GM12872 (cell line): ENCODE data around the gene URI1.

Source experiments
- CTCF ChIP-seq: IDR thresholded peaks from 3 replicates; pipeline ENCODE4 v1.5.1; 2011; ENCODE audit warnings: low read depth, mild to moderate bottlenecking, low read length, moderate library complexity; ENCODE audit not compliant: insufficient read depth

Gene URI1

DNA sequence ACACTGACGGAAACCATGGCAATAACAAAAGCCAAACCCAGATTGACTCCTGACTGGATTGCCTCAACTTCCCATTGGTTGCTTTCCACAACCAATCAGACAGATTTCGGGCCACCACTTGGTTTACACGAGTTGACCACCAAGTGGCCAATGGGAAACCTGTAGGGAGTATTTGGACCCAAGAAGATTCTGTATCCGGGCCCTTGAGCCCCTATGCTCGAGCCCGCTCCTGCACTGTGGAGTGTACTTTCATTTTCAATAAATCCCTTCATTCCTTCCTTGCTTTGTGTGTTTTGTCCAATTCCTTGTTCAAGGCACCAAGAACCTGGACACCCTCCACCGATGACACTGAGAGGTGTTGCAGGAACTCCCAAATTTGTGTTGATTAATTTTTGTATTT lies 24.1 kb upstream of the URI1 start:
- TF ChIP-seq CTCF: no peak

DNA sequence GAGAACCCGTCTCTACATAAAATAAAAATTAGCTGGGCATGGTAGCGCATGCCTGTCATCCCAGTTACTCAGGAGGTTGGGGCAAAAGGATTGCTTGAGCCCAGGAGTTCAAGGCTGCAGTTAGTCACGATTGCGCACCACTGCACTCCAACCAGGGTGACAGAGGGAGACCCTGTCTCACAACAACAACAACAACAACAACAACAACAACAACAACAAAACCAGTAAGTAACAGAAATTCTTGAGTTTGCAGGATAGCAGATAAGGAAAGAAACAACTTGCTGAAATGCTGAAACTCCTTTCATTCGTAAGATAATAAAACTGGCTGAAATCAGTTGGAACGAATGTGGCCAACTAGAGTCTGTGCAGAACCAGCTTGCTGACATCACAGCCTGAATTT lies 23.1 kb upstream of the URI1 start:
- no peak for TF ChIP-seq CTCF

DNA sequence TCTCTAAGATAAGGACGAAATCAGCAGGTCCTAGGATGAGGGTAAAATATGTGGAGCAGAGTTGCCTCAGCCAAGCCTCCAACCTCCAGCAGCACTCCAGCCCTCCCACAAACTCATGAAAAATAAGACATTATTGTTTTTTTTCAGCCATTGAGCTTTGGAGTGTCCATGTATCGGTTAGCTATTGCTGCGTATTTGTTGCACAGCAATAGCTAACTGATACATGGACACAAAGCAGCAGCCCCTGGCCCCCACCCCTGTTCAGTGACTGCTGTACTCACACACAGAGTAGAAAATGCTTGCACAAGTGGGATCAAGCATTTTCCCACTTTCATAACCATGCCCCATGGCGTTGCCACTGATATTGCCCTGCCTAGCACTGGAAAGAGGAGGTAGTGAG lies 19.1 kb upstream of the URI1 start:
- TF ChIP-seq CTCF: no peak

GRCh38 chr19:29923653-29924052 lies 18.4 kb upstream of the URI1 start:
- 0 out of 3 replicates have a peak, but pooled peaks have one; percentile 3 for TF ChIP-seq CTCF

DNA sequence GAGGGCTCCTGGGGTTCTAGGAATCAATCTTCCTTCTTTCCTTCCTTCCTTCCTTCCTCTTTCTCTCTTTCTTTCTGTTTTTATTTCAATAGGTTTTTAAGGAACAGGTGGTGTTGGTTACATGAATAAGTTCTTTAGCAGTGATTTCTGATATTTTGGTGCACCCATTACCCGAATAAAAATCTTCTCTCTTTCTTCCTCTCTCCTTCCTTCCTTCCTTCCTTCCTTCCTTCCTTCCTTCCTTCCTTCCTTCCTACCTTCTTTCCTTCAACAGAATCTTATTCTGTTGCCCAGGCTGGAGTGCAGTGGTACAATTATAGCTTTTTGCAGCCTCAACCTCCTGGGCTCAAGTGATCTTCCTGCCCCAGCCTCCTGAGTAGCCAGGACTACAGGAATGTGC lies 16.0 kb upstream of the URI1 start:
- TF ChIP-seq CTCF: no peak

- TF ChIP-seq CTCF: no peak
Measured at GRCh38 chr19:29926801-29927200, 15.2 kb upstream of the URI1 start.

GRCh38 chr19:29927944-29928625 lies 14.0 kb upstream of the URI1 start:
- TF ChIP-seq CTCF: no peak
